Measurements from ENCODE around the gene SCYGR2.
A peak's percentile ranks its signal among the peaks of the same experiment; 100 is the strongest.
"Not testable (repeated sequence)": the region's sequence is repeated elsewhere in the genome, so short reads cannot be mapped to it uniquely, and the experiment has no call there.

Gene SCYGR2, protein sequence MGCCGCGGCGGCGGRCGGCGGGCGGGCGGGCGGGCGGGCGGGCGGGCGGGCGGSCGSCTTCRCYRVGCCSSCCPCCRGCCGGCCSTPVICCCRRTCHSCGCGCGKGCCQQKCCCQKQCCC

DNA sequence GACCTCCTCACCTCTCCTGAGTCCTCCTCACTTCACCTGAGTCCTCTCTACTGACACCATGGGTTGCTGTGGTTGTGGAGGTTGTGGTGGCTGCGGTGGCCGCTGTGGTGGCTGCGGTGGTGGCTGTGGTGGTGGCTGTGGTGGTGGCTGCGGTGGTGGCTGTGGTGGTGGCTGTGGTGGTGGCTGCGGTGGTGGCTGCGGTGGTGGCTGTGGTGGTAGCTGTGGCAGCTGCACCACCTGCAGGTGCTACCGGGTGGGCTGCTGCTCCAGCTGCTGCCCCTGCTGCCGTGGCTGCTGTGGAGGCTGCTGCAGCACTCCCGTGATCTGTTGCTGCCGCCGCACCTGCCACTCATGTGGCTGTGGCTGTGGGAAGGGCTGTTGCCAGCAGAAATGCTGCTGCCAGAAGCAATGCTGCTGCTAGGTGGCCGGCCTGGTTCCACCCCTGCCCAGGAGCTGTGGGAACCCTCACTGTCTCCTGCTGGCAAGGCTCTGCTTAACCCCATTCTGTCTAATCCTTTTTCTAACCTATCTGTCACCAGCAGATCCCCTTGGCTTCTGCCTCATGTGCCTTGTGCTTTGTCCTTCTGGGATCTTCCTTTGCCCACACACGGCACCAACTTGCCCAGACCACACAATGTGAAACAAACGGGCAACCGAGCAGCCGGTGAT is at the start of gene SCYGR2:
TSS of gene SCYGR2 (plus strand) at position 59 of the 669 bp plus-strand sequence. CDS start at position 59, 0 bp downstream.
- not testable (repeated sequence) for DNase-seq

DNA sequence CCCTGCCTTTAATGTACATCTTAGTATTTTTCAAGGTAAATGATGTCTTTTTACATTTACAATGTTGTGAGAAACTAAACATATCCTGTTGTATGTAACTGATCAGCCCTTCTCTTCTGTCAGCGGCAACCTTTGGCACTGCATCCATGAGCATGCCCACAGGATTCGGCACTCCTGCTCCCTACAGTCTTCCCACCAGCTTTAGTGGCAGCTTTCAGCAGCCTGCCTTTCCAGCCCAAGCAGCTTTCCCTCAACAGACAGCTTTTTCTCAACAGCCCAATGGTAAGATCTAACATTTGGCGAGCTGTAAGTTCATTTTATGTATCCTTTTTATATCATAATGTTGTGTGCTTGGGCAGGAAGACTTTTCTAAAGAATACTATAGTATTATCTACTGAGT is 46.9 kb upstream of the SCYGR2 start:
- DNase-seq, result no peak

DNA sequence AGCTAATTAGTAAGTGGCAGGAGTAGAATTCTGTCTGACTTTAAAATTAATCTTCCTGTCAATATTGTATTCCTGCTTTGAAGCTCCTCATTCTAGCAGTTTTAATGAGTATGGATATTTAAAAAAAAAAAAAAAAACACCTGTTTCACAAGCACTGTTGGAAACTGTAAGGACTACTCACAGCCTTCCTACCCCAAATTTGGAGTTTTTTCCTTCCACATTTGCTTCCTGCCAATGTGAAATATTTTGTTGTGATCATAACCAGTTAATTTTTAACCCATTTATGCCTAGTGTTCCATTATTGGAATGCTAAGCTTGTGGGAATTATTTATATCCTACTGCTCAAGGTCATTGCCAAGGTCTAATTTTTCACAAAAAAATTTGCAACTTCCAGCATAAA is 36.1 kb upstream of the SCYGR2 start:
- DNase-seq, result no peak

- DNase-seq, result no peak
Measured at GRCh38 chr2:227565080-227565479, 33.6 kb upstream of the SCYGR2 start.

DNA sequence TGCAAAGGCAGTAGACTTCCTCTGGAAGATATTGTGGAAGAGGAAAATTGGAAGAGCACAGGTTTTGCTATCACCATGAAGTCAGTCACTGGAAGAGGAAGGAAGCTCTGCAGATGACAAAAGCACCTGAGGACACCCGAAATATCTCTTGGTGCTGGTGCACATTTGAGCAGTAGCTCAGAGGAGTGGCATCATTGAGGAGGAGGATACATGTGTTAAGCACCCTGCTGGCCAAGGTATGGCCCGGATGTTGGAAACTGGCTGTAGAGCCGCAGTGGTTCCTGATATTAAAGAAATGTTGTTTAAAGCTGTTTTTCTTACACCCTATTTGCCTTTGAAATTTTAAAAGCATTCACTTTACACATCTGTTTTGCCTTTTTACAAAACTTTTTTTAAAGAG is 32.7 kb upstream of the SCYGR2 start:
- DNase-seq, result no peak

DNA sequence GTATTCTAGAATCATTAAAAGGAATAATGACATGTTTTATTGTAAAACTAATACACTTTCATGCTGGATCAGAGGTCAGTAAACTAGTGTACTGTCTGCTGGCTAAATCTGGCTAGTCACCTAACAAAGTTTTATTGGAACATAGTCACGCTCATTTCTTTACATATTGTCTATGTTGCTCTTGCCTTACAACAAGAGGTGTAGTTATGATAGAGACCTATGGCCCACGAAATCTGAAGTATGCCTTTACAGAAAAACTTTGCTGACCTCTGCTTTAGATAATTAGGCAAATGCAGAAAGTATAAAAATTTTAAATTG is 29.9 kb upstream of the SCYGR2 start:
- DNase-seq, result no peak

GRCh38 chr2:227570615-227571014 is 28.1 kb upstream of the SCYGR2 start:
- DNase-seq, result no peak

DNA sequence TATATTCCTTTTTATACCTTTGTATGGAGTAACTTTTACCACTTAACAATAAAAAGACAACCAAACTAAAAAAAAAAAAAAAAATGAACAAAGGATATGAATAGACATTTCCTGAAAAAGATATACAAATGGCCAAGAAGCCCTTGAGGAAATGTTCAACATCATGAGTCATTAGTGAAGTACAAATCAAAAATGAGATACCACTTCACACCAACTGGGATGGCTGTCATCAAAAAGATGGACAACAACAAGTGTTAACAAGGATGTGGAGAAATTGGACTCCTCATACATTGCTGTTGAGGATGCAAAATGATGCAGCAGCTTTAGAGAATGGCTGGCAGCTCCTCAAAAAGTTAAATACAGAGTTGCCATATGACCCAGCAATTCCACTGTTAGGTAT is 22.6 kb upstream of the SCYGR2 start:
- no peak for DNase-seq

DNA sequence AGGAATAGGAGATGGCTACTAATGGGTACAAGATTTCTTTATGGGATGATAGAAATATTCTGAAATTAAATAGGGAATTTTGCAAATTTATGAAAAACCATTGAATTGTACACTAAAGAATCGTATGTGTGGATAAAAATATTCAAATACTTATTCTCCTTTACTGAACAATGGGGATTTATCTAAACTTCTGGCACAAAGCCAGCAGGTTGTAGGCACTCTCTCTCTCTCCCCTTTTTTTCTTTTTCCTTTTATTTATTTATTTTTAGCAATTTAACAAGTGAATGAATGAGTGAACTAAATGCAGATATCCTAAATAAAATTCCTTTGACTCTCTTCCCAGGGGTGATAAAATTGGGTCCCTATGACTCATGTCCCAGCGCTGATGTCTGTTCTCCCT is 21.9 kb upstream of the SCYGR2 start:
- DNase-seq, result no peak

- DNase-seq, result no peak
Measured at GRCh38 chr2:227577555-227577954, 21.1 kb upstream of the SCYGR2 start.

- DNase-seq, result no peak
Measured at GRCh38 chr2:227578642-227579041, 20.1 kb upstream of the SCYGR2 start.

DNA sequence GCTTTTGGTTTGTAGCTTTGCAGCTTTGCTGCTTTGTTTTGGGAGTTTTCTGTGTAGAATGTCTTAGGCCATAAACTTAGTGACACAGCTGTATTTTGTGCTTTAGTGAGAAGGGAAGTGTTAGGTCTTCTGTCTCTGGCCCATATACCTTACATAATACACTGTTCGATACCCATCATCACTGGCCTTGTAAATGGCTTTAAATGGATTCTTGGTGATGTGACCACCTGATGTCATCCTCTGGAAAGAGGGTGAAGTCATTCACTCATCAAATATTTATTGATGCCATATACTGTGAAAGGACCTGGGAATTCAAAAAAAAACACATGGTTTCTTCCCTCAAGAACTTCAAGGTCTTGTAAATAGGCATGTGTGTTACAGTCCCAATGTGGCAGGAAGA is 18.9 kb upstream of the SCYGR2 start:
- peak; percentile 67 for DNase-seq

GRCh38 chr2:227582369-227582768 is 16.3 kb upstream of the SCYGR2 start:
- no peak for DNase-seq

GRCh38 chr2:227592694-227593387 is 5.9 kb upstream of the SCYGR2 start:
- DNase-seq, result no peak

DNA sequence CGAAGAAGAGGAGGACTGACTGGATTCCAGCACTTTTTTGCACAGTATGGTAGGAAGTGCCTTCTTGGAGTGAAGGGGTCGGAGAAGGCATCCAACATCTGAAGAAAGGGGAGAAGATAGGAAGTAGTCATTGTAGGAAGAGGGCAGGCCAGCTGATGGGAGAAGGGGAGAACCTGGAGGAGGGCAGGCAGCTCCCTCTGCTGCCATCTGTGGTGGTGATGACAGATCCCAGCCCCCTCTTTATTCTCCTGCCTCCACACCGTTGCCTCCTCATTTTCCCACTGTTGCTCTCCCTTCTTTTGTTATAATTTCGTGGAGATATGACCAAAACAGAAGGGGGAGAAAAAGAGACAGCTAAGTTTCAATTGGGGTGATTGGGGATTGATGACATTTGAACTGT is 2.9 kb upstream of the SCYGR2 start:
- no peak for DNase-seq

DNA sequence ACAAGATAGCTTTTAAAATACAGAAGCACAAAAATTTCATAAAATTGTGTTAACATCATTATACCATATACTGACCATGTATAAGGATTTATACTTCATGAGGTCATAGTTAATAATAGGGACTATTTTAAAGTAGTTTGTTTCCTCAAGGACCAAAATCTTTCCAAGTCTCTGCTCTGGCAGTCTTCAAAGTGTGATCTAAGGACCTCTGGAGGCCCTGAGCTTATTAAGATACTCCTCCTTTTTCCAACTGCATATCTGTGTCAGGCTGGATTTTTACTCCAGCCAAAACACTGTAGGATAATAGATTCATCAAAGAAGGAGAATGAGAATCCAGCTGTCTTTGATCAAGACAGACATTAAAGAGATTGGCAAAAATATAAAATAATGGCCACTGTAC is 1.7 kb upstream of the SCYGR2 start:
- DNase-seq, result no peak

GRCh38 chr2:227597998-227598397 is 695 bp upstream of the SCYGR2 start:
- DNase-seq, result no peak

DNA sequence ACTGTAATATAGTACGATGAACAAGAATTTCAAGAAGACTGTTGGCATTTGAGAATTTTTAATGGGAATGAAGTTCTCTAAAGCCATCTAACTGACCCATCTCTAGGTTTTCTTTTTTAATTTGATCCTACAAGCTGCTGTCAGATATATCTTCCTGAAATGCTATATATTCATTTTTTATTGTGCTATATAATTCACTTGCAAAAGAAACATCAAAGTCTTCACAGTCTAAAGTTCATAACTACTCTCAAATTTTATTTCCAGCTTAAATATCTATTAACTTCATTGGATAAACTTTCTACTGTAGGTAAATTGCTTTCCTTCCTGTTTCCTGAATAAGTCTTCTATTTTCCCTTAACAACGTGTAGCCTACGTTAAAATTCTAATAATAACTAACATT is 3.7 kb downstream of the SCYGR2 start:
- DNase-seq, result no peak

DNA sequence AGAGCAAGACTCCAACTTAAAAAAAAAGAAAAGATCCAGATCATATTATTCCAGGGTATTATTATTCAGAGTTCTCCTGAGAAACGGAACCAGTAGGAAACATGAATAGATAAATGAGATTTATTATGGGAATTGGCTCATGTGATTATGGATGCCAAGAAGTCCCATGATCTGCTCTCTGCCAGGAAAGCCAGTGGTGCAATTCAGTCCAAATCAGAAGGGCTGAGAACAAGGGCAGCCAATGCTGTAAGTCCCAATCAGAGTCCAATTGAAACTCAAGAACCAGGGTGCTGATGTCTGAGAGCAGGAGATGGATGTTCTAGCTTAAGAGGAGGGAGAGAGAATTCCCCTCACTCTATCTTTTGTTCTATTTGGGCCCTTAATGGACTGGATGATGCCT is 7.8 kb downstream of the SCYGR2 start:
- no peak for DNase-seq

GRCh38 chr2:227607941-227608340 is 9.2 kb downstream of the SCYGR2 start:
- no peak for DNase-seq

GRCh38 chr2:227608561-227609338 is 10.1 kb downstream of the SCYGR2 start:
- no peak for DNase-seq

DNA sequence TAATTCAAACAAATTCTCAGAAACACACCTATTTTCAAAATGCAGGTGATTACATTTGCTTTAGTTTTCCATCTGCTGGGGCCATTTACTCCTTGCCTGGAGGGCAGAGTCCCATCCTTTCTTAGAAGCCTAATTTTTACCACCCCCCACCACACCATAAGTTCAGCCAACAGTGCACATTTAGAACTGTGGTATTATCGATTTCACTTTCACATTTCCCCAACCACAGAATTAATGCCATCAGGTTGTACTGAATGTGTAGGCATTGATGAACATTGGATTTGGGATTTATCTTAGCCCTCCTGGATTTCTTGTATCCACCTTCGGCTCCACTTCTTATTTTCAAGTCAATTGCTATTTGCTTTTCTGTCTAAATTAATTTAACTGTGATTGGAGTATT is 11.4 kb downstream of the SCYGR2 start:
- no peak for DNase-seq

- DNase-seq, result no peak
Measured at GRCh38 chr2:227612546-227613271, 14.0 kb downstream of the SCYGR2 start.

Measured in eye (tissue), 1 donor.